ENCODE data around the gene CDKN2D.

The CDKN2D gene

GRCh38 chr19:10600149-10600548, 31.4 kb upstream of the CDKN2D start:
- H3K4me3 ChIP-seq (replicated peaks; ENCODE audit: low read depth, low read length): no peak overlapping the region
- H3K27me3 ChIP-seq (replicated peaks; ENCODE audit: control insufficient read depth, insufficient read depth, low read length): no peaks in the 10 kb centered on the region
- TF ChIP-seq, protein P1, sequence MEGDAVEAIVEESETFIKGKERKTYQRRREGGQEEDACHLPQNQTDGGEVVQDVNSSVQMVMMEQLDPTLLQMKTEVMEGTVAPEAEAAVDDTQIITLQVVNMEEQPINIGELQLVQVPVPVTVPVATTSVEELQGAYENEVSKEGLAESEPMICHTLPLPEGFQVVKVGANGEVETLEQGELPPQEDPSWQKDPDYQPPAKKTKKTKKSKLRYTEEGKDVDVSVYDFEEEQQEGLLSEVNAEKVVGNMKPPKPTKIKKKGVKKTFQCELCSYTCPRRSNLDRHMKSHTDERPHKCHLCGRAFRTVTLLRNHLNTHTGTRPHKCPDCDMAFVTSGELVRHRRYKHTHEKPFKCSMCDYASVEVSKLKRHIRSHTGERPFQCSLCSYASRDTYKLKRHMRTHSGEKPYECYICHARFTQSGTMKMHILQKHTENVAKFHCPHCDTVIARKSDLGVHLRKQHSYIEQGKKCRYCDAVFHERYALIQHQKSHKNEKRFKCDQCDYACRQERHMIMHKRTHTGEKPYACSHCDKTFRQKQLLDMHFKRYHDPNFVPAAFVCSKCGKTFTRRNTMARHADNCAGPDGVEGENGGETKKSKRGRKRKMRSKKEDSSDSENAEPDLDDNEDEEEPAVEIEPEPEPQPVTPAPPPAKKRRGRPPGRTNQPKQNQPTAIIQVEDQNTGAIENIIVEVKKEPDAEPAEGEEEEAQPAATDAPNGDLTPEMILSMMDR (IDR thresholded peaks at IDR 0.05; ENCODE audit: insufficient read depth, low read length, poor library complexity, severe bottlenecking): no peak
- no peaks in the 10 kb centered on the region for H3K36me3 ChIP-seq (ENCODE audit: control insufficient read depth, insufficient read depth, low read length)
- no peak for DNase-seq (ENCODE audit: extremely low read depth, insufficient read length)

DNA sequence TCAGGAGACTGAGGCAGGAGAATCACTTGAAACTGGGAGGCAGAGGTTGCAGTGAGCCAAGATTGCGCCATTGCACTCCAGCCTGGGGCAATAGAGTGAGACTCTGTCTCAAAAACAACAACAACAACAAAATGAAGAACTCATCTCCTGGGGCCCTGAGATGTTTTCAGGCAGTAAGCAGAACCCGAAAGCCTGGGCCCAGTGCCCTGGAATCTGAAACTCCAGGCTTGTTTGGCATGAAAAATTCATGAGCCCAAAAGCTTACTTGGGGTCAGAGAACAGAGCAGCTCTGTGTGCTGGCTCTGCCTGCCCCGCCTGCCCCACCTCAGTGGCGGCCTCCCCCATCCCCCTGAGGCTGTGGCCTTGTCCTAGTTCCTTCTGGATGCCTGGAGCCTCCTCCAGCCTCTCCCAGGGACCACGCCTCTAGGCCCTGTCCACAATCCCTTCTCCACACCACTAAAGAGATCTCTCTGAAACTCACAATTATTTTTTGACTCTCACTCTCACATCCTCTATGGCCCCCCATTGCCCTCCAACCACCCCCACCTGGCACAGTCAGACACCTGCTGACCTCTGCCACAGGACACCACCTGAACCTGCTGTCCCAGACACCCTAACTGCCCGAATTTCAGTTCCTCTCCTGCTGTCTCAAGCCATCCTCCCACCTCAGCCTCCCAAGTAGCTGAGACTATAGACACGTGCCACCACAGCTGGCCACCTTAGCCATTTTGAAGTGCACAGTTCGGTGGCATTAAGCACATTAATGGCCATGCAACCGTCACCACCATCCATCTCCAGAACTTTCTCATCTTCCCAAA, 25.2 kb upstream of the CDKN2D start:
- Histone ChIP-seq H3K36me3 (ENCODE audit: control insufficient read depth, insufficient read depth, low read length) (no peaks in the 10 kb centered on the region), H3K4me3 (replicated peaks; ENCODE audit: low read depth, low read length) (no peak overlapping the region), H3K27me3 (replicated peaks; ENCODE audit: control insufficient read depth, insufficient read depth, low read length) (no peaks in the 10 kb centered on the region)
- TF ChIP-seq, protein P1 (IDR thresholded peaks at IDR 0.05; ENCODE audit: insufficient read depth, low read length, poor library complexity, severe bottlenecking): no peak
- DNase-seq (ENCODE audit: extremely low read depth, insufficient read length): peak; percentile 70

GRCh38 chr19:10593148-10593547, 24.4 kb upstream of the CDKN2D start:
- Histone ChIP-seq H3K4me3 (replicated peaks; ENCODE audit: low read depth, low read length) (no peak overlapping the region), H3K27me3 (replicated peaks; ENCODE audit: control insufficient read depth, insufficient read depth, low read length) (no peaks in the 10 kb centered on the region), H3K36me3 (ENCODE audit: control insufficient read depth, insufficient read depth, low read length) (no peaks in the 10 kb centered on the region)
- no peak for DNase-seq (ENCODE audit: extremely low read depth, insufficient read length)
- TF ChIP-seq, protein P1 (IDR thresholded peaks at IDR 0.05; ENCODE audit: insufficient read depth, low read length, poor library complexity, severe bottlenecking): no peak

- TF ChIP-seq, protein P1 (IDR thresholded peaks at IDR 0.05; ENCODE audit: insufficient read depth, low read length, poor library complexity, severe bottlenecking): no peak
- DNase-seq (ENCODE audit: extremely low read depth, insufficient read length): no peak
- H3K36me3 ChIP-seq (ENCODE audit: control insufficient read depth, insufficient read depth, low read length): no peaks in the 10 kb centered on the region
- H3K27me3 ChIP-seq (replicated peaks; ENCODE audit: control insufficient read depth, insufficient read depth, low read length): no peaks in the 10 kb centered on the region; the same call in 1 of the 2 replicates
- H3K4me3 ChIP-seq (replicated peaks; ENCODE audit: low read depth, low read length): no peak overlapping the region
Measured at GRCh38 chr19:10587839-10588150, 19.0 kb upstream of the CDKN2D start.

DNA sequence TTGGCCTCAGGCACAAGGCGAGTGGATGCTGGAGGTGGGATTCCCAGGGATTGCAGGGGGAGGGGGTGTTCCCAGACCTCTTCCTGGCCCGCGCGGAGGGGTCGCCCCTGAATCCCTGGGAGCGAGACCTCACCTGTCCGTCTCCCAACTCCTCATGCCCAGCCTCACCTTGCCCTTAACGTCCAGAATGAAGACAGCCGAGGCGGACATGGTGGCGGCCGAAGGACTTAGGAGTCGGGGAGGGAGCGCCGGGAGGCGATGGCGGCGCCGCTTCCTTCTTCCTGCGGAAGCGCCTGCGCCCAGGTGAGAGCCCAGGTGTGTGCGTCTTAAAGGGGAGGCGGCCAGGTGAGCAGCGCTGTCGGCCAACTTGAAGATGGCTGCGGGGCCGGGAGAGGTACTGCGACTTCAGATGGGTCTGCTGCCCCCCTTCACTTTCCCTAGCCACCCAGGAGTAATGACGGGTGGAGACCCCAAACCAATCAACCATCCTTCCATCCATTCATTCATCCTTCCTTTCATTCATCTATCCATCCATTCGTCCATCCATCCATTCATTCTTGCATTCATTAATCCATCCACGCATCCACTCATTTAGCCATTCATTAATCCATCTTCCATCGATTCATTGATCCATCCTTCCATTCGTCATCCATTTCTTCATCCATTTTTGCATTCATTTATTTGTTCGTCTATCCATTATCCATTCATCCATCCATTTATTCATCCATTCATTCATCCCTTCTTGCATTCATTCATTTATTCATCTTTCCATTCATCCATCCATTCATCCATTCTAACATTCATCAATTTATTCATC, 18.5 kb upstream of the CDKN2D start, which contains the start of gene AP1M2:
Gene AP1M2, minus strand, starts transcription at position 291 of the 817 bp plus-strand sequence. Its CDS starts 81 bp downstream, at position 210.
- DNase-seq (ENCODE audit: extremely low read depth, insufficient read length): no peak
- H3K27me3 ChIP-seq (replicated peaks; ENCODE audit: control insufficient read depth, insufficient read depth, low read length): no peaks in the 10 kb centered on the region; the same call in 1 of the 2 replicates
- TF ChIP-seq, protein P1 (IDR thresholded peaks at IDR 0.05; ENCODE audit: insufficient read depth, low read length, poor library complexity, severe bottlenecking): no peak
- H3K4me3 ChIP-seq (replicated peaks; ENCODE audit: low read depth, low read length): no peak within 1 kb of the TSS
- H3K36me3 ChIP-seq (ENCODE audit: control insufficient read depth, insufficient read depth, low read length): no peaks in the 10 kb centered on the region
